ENCODE measurements around the gene GPR84. TPM values are rescaled to one million over a fixed set of nuclear protein-coding genes. Genes with fewer than 3 reads are reported as not detected.

The GPR84 gene
- total and polyA plus RNA-seq, 9 of the 15 experiments (the other 6 are each of a cell fraction or from before 2014, with no cell fraction given), result 0.07 to 0.18 (median 0.11) TPM; not detected in 5

GRCh38 chr12:54368709-54369596, 4.7 kb upstream of the GPR84 start (continued):
- TF ChIP-seq SIN3A (IDR thresholded peaks at IDR 0.05; ENCODE audit: borderline replicate concordance in 2 of 2, control insufficient read depth in 1 of 2, low read depth in 2 of 2, low read length in 2 of 2) (peak in 1 of 2 experiments; percentile 74; a peak in 3 of 4 replicates), ZNF512 (tag; IDR thresholded peaks at IDR 0.05) (no peak), EWSR1 (IDR thresholded peaks at IDR 0.05; ENCODE audit: borderline replicate concordance, low read depth, partially characterized antibody) (no peak), GMEB1 (CRISPR knock-in tag; IDR thresholded peaks at IDR 0.05) (no peak), MITF (IDR thresholded peaks at IDR 0.05) (no peak), ZNF224 (CRISPR knock-in tag; IDR thresholded peaks at IDR 0.05) (no peak), RCOR1 (IDR thresholded peaks at IDR 0.05; ENCODE audit: borderline replicate concordance in 1 of 2, low read depth in 2 of 2, low read length in 2 of 2) (peak in 1 of 2 experiments; percentile 52; a peak in 3 of 4 replicates), SMARCC2 (IDR thresholded peaks at IDR 0.05; ENCODE audit: low read depth) (no peak), CHCHD3 (CRISPR knock-in tag; IDR thresholded peaks at IDR 0.05) (no peak), BRCA1 (IDR thresholded peaks at IDR 0.05) (no peak), BRCA1 (CRISPR knock-in tag; IDR thresholded peaks at IDR 0.05) (no peak), SIRT6 (IDR thresholded peaks at IDR 0.05; ENCODE audit: low read depth, low read length) (no peak), NFRKB (IDR thresholded peaks at IDR 0.05; ENCODE audit: low read depth) (0 out of 2 replicates have a peak, but pooled peaks have one; percentile 30), ZNF780A (CRISPR knock-in tag; IDR thresholded peaks at IDR 0.05) (no peak), PTRF (tag; IDR thresholded peaks at IDR 0.05) (no peak), RHOXF2B (CRISPR knock-in tag; conservative IDR thresholded peaks at IDR 0.05) (no peak), HDAC3 (IDR thresholded peaks at IDR 0.05; ENCODE audit: borderline replicate concordance, partially characterized antibody) (no peak), ZMIZ1 (IDR thresholded peaks at IDR 0.05; ENCODE audit: low read depth in 2 of 2, low read length in 2 of 2) (no peak)

Data from K562 (cell line).